Measurements from ENCODE around the gene CALY.

CALY gene

DNA sequence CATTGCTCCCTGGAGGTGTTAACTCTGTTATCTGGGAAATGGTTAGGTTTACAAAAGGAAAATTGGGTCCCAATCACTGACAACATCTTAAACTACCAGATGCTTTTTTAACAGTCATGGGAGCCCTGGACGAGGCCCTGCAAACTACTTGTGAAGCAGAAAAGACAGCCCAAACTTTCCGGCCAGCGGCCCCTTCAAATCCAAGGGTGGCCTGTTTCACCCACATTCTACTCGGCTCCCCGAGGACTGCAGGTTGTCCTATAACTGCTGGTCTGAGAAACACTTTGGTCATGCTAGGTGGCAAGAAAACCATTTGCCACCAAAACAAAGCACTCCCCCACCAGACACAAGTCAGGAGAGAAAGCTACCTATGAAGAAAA, 30.6 kb downstream of the CALY start:
- no peak for DNase-seq (ENCODE audit: extremely low spot score)
- TF ChIP-seq, protein P1, sequence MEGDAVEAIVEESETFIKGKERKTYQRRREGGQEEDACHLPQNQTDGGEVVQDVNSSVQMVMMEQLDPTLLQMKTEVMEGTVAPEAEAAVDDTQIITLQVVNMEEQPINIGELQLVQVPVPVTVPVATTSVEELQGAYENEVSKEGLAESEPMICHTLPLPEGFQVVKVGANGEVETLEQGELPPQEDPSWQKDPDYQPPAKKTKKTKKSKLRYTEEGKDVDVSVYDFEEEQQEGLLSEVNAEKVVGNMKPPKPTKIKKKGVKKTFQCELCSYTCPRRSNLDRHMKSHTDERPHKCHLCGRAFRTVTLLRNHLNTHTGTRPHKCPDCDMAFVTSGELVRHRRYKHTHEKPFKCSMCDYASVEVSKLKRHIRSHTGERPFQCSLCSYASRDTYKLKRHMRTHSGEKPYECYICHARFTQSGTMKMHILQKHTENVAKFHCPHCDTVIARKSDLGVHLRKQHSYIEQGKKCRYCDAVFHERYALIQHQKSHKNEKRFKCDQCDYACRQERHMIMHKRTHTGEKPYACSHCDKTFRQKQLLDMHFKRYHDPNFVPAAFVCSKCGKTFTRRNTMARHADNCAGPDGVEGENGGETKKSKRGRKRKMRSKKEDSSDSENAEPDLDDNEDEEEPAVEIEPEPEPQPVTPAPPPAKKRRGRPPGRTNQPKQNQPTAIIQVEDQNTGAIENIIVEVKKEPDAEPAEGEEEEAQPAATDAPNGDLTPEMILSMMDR (IDR thresholded peaks at IDR 0.05; ENCODE audit: control extremely low read depth, extremely low read depth, low read depth, missing control alignments), result no peak
- POLR2A ChIA-PET, result no interaction called here
- CTCF ChIA-PET, result interaction anchor here (0.6 to 3.4 kb wide), 9 partner anchors 9 to 48 kb away, joined by 3 to 28 read pairs (median 4); no protein-coding TSS in a partner anchor

DNA sequence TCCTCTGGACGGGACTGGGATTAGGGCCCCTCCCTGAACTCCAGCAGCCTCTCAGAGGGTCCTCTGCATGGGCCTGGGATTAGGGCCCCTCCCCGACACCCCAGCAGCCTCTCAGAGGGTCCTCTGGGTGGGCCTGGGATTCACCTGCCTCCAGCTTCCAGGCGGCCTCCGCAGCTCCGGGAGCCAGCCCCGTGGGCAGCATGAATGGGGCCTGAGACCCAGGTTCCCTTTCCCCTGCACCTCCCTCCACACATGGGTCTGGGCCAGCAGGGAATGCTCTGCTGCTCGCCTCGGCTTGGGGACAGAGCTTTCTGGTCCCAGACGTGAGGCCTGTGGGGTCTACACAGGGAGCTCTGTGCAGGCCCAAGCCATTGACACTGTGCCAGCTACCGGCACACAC, 33.5 kb downstream of the CALY start:
- DNase-seq (ENCODE audit: extremely low spot score), result no peak
- CTCF ChIA-PET, result interaction anchor here (1.1 to 2.2 kb wide), 5 partner anchors 16 to 45 kb away, joined by 3 to 8 read pairs (median 3); no protein-coding TSS in a partner anchor
- POLR2A ChIA-PET, result no interaction called here
- TF ChIP-seq, protein P1 (IDR thresholded peaks at IDR 0.05; ENCODE audit: control extremely low read depth, extremely low read depth, low read depth, missing control alignments), result no peak

DNA sequence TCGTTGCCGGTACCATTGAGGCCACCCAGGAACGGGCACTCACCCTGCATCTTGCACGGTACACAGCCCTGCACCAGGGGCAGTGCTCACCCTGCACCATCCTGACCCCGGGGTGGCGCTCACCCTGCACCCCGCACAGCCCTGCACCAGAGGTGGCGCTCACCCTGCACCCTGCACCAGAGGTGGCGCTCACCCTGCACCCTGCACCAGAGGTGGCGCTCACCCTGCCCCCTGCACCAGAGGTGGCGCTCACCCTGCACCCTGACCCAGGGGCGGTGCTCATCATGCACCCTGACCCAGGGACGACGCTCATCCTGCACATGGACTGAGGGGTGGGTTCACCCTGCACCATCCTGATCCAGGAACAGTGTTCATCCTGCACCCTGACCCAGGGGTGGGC, 34.5 kb downstream of the CALY start:
- POLR2A ChIA-PET, result no interaction called here
- TF ChIP-seq, protein P1 (IDR thresholded peaks at IDR 0.05; ENCODE audit: control extremely low read depth, extremely low read depth, low read depth, missing control alignments), result no peak
- no peak for DNase-seq (ENCODE audit: extremely low spot score)
- CTCF ChIA-PET, result no interaction called here

DNA sequence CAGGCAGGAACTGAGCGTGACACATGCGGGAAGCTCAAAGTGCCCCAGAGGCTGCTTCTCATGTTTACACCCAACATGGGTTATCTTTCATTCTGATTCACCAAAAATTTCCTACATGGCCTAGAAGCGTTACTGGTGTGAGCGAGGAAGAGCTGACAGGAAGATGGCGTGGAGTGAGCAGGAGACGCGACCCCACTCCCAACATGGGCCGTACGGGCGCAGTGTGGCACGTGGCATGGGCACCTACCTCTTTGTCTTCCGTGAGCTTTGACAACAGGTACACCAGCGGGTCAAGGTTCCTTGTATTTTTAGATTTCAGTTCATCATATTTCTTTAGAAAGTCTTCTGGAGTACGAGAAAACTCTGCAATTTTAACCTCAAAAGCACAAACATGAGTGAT, 37.0 kb downstream of the CALY start:
- POLR2A ChIA-PET, result no interaction called here
- CTCF ChIA-PET, result interaction anchor here (0.7 to 1.5 kb wide), 3 partner anchors 19 to 30 kb away, joined by 3 read pairs; no protein-coding TSS in a partner anchor
- DNase-seq (ENCODE audit: extremely low spot score), result no peak
- TF ChIP-seq, protein P1 (IDR thresholded peaks at IDR 0.05; ENCODE audit: control extremely low read depth, extremely low read depth, low read depth, missing control alignments), result no peak

DNA sequence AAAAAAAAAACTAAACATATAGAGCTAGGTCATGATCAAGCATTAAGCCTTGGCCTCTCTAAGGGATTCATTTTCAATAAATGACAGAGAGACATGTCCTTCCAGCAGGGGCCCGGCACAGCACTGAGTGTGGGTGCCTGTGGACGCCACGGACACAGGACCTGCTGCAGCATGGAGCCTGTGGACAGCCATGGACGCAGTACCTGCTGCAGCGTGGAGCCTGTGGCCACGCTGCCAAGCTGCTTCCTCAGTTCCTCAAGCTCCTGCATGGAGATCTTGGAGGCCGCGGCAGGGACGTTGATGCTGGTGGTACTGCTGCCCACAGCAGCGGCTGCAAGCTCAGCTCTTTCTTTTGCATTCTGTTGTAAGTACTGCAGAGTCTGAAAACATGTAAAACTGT, 37.5 kb downstream of the CALY start:
- no peak for DNase-seq (ENCODE audit: extremely low spot score)
- TF ChIP-seq, protein P1 (IDR thresholded peaks at IDR 0.05; ENCODE audit: control extremely low read depth, extremely low read depth, low read depth, missing control alignments), result no peak
- POLR2A ChIA-PET, result no interaction called here
- CTCF ChIA-PET, result interaction anchor here (0.7 to 1.0 kb wide), 2 partner anchors 19 to 24 kb away, joined by 3 read pairs; no protein-coding TSS in a partner anchor

DNA sequence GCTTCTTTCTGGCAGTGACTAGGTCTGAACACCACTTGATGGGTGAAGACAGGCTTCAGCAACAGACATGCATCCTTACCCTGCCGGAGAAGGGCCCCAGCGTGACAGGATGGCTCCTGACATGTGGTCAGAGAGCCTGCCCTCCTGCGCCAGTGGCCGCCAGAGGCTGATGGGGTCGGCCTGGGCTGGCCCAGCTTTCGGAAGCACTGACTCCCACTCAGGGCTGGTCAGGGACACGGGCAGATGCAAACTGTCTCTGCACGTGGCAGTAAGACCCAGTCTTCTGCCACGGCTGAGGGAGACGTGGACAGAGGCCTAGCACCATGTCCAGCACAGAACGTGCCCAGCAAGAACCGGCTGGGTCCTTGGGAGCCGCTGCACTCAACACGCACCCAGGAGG, 38.2 kb downstream of the CALY start:
- TF ChIP-seq, protein P1 (IDR thresholded peaks at IDR 0.05; ENCODE audit: control extremely low read depth, extremely low read depth, low read depth, missing control alignments), result no peak
- no peak for DNase-seq (ENCODE audit: extremely low spot score)
- POLR2A ChIA-PET, result no interaction called here
- CTCF ChIA-PET, result interaction anchor here (1.0 to 2.0 kb wide), 2 partner anchors 10 to 20 kb away, joined by 3 to 5 read pairs; no protein-coding TSS in a partner anchor
